Endothelial cell (in vitro differentiated cells): ENCODE data around the gene TEX19. TPM values are rescaled to one million over a fixed set of nuclear protein-coding genes. Genes with fewer than 3 reads are reported as not detected.

ENCODE experiments used
- DNase-seq: peaks from one replicate; pipeline ENCODE4 v3.0.0; 2021; ENCODE audit warnings: low spot score
- H3K27ac Mint-ChIP-seq: one replicate; pipeline ENCODE4 v1.8.0; 2021; ENCODE audit warnings: mixed read lengths, inconsistent platforms; ENCODE audit not compliant: unreplicated experiment
- H3K27me3 Mint-ChIP-seq: one replicate; pipeline ENCODE4 v1.8.0; 2021; ENCODE audit warnings: mild to moderate bottlenecking, moderate library complexity, mixed read lengths, inconsistent platforms; ENCODE audit not compliant: unreplicated experiment
- H3K36me3 Mint-ChIP-seq: one replicate; pipeline ENCODE4 v1.8.0; 2021; ENCODE audit warnings: mild to moderate bottlenecking, low read depth, mixed read lengths, inconsistent platforms; ENCODE audit not compliant: unreplicated experiment
- H3K4me1 Mint-ChIP-seq: one replicate; pipeline ENCODE4 v1.8.0; 2021; ENCODE audit warnings: mild to moderate bottlenecking, mixed read lengths, inconsistent platforms; ENCODE audit not compliant: unreplicated experiment
- H3K4me3 Mint-ChIP-seq: one replicate; pipeline ENCODE4 v1.8.0; 2021; ENCODE audit warnings: mild to moderate bottlenecking, mixed read lengths, inconsistent platforms; ENCODE audit not compliant: unreplicated experiment
- H3K9me3 Mint-ChIP-seq: one replicate; pipeline ENCODE4 v1.8.0; 2021; ENCODE audit warnings: mixed read lengths, inconsistent platforms; ENCODE audit not compliant: unreplicated experiment
- total RNA-seq: library from RNA; stranded (reverse); fragmentation: NEBNext Ultra II Directional; extraction: Animal tissue kit (Norgen Biotek cat#: 25700); gene quantifications from one replicate; pipeline ENCODE4 v1.2.1, GENCODE V29; 2021; ENCODE audit not compliant: unreplicated experiment
- TF ChIP-seq, protein P1 (sequence below): fragments of 200-600 bp; sonication (generic); IDR thresholded peaks from one replicate; pipeline ENCODE4 v1.5.0; 2021; ENCODE audit warnings: antibody characterized with exemption; ENCODE audit not compliant: unreplicated experiment

TEX19 gene
- total RNA-seq, 1 donor from 2014 or later = 0.26 TPM

DNA sequence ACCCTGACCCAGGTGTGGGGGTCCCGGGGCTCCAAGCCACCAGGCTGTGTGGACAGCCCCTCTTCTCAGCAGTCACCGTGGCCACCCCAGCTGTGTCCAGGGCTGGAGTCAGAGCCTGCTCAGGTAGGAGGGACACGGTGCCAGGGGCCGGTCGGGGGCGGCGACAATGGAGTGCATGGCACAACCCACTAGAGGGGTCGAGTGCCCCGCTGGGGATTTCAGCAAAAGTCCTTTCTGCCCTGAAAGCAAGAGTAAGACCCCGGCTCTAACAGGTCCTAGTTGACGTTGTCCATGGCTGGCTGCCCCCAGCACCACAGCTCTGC, 23.8 kb downstream of the TEX19 start:
- no peaks in the 10 kb centered on the region for H3K36me3 Mint-ChIP-seq
- no peak for DNase-seq
- no peaks in the 10 kb centered on the region for H3K4me1 Mint-ChIP-seq
- peaks cover 4% of the 10 kb centered on the region for H3K27me3 Mint-ChIP-seq
- TF ChIP-seq, protein P1, sequence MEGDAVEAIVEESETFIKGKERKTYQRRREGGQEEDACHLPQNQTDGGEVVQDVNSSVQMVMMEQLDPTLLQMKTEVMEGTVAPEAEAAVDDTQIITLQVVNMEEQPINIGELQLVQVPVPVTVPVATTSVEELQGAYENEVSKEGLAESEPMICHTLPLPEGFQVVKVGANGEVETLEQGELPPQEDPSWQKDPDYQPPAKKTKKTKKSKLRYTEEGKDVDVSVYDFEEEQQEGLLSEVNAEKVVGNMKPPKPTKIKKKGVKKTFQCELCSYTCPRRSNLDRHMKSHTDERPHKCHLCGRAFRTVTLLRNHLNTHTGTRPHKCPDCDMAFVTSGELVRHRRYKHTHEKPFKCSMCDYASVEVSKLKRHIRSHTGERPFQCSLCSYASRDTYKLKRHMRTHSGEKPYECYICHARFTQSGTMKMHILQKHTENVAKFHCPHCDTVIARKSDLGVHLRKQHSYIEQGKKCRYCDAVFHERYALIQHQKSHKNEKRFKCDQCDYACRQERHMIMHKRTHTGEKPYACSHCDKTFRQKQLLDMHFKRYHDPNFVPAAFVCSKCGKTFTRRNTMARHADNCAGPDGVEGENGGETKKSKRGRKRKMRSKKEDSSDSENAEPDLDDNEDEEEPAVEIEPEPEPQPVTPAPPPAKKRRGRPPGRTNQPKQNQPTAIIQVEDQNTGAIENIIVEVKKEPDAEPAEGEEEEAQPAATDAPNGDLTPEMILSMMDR = no peak
- H3K9me3 Mint-ChIP-seq = no peaks in the 10 kb centered on the region
- H3K27ac Mint-ChIP-seq = no peak overlapping the region
- H3K4me3 Mint-ChIP-seq = no peak overlapping the region

DNA sequence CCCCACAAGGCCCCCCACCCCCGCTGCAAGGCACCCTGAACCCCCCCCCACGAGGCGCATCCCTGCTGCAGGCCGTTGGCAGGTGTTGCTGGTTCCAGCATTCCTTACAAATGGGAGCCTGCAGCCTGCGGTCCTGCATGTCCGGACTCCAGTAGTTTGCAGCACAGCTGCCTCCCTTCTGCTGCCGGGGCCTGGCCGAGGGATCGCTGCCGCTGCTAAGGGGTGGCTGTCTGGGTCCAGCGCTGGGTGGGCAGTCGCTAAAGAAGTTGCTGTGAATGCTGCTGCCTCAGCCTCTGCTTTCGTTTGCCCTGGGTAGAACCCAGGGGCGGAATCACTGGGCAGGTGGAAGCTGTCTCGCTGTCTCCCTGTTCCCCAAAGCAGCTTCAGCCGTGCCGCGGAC, 24.4 kb downstream of the TEX19 start:
- Mint-ChIP-seq H3K27me3 (peaks cover 4% of the 10 kb centered on the region), H3K4me3 (no peak overlapping the region), H3K9me3 (no peaks in the 10 kb centered on the region), H3K4me1 (no peaks in the 10 kb centered on the region), H3K27ac (no peak overlapping the region), H3K36me3 (no peaks in the 10 kb centered on the region)
- TF ChIP-seq, protein P1 = no peak
- DNase-seq = no peak

DNA sequence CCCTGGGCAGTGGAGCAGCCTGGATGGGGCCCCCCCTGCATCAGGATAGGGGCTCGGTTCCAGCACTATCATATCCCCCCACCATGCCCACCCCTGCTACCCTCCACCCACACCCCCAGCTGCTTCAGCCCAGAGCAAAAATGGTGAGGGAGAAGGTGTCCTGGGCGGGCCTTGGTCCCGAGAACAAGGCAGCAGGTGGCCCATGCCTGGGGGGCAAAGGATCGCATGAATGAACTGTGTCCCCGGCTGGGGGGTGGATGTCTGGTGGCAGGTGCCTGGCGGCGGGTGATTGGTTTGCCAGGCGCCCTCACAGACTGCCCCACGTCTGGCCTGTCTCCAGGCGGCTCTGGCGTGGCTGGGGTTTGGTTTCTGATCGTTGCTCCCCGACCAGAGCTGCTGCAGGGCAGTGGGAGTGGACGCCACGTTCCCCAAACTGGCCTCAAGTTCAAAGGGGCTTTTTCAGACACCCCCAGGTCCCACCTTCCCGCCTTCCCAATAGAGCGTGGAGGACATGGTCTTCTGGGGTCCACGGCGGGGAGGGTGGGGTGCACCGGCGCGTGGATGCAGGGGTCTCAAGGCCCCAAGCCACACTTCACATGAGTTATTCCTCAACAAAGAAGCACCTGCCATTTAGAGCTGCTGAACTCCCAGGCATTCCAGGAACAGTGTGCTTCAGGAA, 25.1 kb downstream of the TEX19 start:
- Mint-ChIP-seq H3K36me3 (no peaks in the 10 kb centered on the region), H3K4me1 (no peaks in the 10 kb centered on the region), H3K4me3 (no peak overlapping the region), H3K27ac (no peak overlapping the region), H3K9me3 (no peaks in the 10 kb centered on the region), H3K27me3 (peaks cover 4% of the 10 kb centered on the region)
- TF ChIP-seq, protein P1 = no peak
- no peak for DNase-seq

DNA sequence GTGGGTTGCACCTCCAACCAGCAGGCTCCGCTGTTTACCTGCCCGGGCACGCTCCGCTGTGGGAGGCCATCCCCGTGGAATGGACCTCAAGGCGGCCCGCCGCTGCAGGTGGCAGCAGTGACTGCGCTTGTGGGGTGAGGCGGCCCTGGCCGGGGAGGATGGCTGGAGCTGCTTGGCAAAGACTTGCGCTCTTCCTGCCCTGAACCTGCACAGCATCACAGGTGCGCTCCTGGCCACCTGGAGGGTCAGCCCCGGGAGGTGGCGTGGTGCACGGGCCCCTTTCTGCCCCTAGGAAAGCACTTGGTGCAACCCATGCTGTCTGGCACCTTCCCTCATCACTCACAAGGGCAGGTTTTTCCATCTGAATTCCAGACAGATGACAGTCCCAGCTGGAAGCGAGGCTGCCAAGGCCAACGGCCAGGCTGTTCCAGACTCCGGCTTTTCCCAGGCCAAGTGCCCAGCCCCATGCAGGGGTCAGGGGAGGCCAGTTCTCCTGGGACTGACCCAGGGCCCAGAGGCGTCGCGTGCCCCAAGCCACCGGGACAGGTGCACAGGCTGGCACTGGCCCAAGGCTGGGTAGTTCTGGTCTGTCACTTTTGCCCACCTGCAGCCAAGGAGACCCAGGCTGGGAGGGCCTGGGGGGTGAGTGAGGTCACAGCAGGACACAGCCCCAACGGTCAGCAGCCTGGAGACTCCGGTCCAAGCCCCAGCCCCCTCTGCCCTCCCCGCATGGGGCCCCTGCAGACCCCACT, 25.9 kb downstream of the TEX19 start:
- H3K4me3 Mint-ChIP-seq = no peak overlapping the region
- TF ChIP-seq, protein P1 = no peak
- no peaks in the 10 kb centered on the region for H3K4me1 Mint-ChIP-seq
- no peaks in the 10 kb centered on the region for H3K9me3 Mint-ChIP-seq
- H3K36me3 Mint-ChIP-seq = no peaks in the 10 kb centered on the region
- no peak overlapping the region for H3K27ac Mint-ChIP-seq
- no peak for DNase-seq
- H3K27me3 Mint-ChIP-seq = peaks cover 4% of the 10 kb centered on the region

DNA sequence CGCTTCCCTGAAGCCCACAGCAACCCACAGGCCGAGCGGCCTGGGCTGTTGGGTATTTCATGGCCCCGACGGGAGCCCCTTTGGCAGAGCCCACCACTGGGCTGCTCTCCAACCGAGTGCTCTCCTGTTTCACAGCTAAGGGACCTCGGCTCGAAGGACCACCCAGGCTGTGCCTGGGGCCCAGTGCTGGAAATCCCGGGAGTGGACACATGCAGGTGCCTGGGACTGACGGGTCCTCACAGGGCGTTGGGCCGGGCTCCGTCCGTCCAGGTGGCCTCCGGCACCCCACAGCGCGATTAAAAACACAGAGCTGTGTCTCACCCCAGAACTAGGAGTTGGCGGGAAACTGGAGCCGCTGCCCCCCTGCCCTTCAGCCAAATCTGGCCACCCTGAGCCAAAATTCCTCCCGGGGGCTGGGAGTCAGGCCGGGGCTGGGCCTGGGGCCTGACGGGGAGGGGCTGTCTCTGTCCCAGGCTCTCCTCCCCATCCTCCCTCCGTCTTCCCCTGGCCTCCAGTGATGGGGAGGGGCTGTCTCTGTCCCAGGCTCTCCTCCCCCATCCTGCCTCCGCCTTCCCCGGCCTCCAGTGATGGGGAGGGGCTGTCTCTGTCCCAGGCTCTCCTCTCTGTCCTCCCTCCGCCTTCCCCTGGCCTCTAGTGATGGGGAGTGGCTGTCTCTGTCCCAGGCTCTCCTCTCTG, 26.7 kb downstream of the TEX19 start:
- Mint-ChIP-seq H3K9me3 (no peaks in the 10 kb centered on the region), H3K4me3 (no peak overlapping the region)
- TF ChIP-seq, protein P1 = no peak

More for the DNA sequence above, 26.7 kb downstream of the TEX19 start:
- no peaks in the 10 kb centered on the region for H3K4me1 Mint-ChIP-seq
- DNase-seq = no peak
- no peaks in the 10 kb centered on the region for H3K36me3 Mint-ChIP-seq
- no peak overlapping the region for H3K27ac Mint-ChIP-seq
- H3K27me3 Mint-ChIP-seq = peaks cover 5% of the 10 kb centered on the region
